ENCODE measurements around the gene SSR3.

DNA sequence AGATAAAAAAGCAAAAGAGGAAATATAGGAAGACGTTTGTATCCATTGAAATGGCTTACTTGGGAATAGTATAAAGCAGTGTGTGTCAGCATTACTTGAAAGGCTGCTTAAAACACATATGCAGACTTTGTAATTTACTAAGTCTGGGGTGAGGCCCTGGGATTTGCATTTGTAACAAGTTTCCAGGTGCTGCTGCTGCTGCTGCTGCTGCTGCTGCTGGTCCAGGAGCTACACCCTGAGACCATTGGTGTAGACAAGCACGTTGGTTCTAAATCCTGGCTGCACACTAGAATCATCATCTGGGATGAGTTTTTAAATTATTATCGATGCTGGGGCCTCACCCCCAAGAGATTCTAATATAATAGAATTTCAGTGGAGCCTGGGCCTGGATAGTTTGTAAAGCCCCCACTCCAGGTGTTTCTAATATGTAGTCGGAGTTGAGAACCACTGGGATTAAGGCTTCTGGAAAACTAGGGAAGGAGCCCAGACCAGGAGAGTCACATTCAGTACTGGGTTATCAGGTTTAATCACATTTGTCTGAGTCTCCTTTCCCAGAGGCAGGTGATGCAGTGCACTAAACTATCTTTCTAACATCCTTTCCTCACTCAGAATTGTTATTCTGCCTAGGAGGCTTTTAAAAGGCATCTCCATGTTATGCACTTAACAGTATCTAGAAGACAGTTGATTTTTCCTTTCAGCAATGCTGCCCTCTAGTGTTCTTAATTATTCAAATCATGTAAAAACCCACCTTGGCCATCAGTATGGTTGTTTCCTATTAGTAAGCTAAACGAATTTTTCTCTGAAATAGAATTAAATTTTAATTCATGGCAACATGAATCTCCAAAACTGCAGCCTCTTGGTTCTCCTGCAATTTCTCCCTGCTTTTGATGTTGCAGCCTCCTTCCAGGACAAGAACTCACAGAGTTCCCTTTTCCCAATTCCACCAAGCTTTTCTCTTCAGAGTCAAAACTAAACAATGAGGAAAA lies 45.4 kb downstream of the SSR3 start:
- TF ChIP-seq, protein P1, sequence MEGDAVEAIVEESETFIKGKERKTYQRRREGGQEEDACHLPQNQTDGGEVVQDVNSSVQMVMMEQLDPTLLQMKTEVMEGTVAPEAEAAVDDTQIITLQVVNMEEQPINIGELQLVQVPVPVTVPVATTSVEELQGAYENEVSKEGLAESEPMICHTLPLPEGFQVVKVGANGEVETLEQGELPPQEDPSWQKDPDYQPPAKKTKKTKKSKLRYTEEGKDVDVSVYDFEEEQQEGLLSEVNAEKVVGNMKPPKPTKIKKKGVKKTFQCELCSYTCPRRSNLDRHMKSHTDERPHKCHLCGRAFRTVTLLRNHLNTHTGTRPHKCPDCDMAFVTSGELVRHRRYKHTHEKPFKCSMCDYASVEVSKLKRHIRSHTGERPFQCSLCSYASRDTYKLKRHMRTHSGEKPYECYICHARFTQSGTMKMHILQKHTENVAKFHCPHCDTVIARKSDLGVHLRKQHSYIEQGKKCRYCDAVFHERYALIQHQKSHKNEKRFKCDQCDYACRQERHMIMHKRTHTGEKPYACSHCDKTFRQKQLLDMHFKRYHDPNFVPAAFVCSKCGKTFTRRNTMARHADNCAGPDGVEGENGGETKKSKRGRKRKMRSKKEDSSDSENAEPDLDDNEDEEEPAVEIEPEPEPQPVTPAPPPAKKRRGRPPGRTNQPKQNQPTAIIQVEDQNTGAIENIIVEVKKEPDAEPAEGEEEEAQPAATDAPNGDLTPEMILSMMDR (conservative IDR thresholded peaks at IDR 0.05; ENCODE audit: low read length): peak; percentile 82
- no peak for TF ChIP-seq EZH2phosphoT487 (IDR thresholded peaks at IDR 0.05; ENCODE audit: borderline replicate concordance, low read depth, low read length)

Measured in OCI-LY7 (cell line).